Left lung (tissue), 10 donors: ENCODE data around the gene TRPM5. TPM values are rescaled to one million over a fixed set of nuclear protein-coding genes. Genes with fewer than 3 reads are reported as not detected.
A peak's percentile ranks its signal among the peaks of the same experiment; 100 is the strongest.
"Not testable (repeated sequence)": the region's sequence is repeated elsewhere in the genome, so short reads cannot be mapped to it uniquely, and the experiment has no call there.

Experiments used
- ATAC-seq: fragments of 200-7000 bp; cut with Tn5 transposase; one replicate; pipeline ENCODE4 v1.9.1; 2020; ENCODE audit warnings: moderate library complexity
- DNase-seq, 4 donors: peaks; one replicate each; pipeline ENCODE4 v3.0.0-alpha.2; 2013 to 2020
- H3K27ac ChIP-seq, 2 donors: fragments of 200-600 bp; sonication (generic) in 1 of 2; one replicate each; pipeline versions ENCODE4 v1.5.0 to v1.8.0; 2020 to 2021
- H3K27me3 ChIP-seq, 2 donors: fragments of 200-600 bp; sonication (generic) in 1 of 2; one replicate each; pipeline versions ENCODE4 v1.5.0 to v1.8.0; 2020 to 2021
- H3K36me3 ChIP-seq, 2 donors: fragments of 200-600 bp; sonication (generic) in 1 of 2; one replicate each; pipeline versions ENCODE4 v1.5.0 to v1.8.0; 2020 to 2021
- H3K4me1 ChIP-seq, 2 donors: fragments of 200-600 bp; one replicate each; pipeline ENCODE4 v1.8.0; 2021
- H3K4me3 ChIP-seq, 2 donors: fragments of 200-600 bp; sonication (generic) in 1 of 2; one replicate each; pipeline versions ENCODE4 v1.5.0 to v1.8.0; 2020 to 2021; ENCODE audit warnings: mild to moderate bottlenecking in 1 of 2
- H3K9me3 ChIP-seq, 2 donors: fragments of 200-600 bp; sonication (generic) in 1 of 2; one replicate each; pipeline versions ENCODE4 v1.5.0 to v1.8.0; 2020 to 2021
- intact Hi-C, 2 donors: fragments of 100-400 bp; cut with DNase I; formaldehyde crosslinking; loops; one replicate each; pipeline versions ENCODE4 v1.11.2 to v1.14.2; 2022
- polyA plus RNA-seq, 6 donors: library from polyadenylated mRNA; unstranded; fragments of 120-200 nt; gene quantifications; one replicate each; pipeline ENCODE4 v1.2.1, GENCODE V29; 2013; ENCODE audit not compliant: insufficient read length in 6 of 6
- total RNA-seq, 2 donors: library from RNA; stranded (reverse); fragmentation: NEBNext Ultra II Directional; extraction: Animal tissue kit (Norgen Biotek cat#: 25700); gene quantifications; one replicate each; pipeline ENCODE4 v1.2.1, GENCODE V29; 2021
- TF ChIP-seq, protein P1 (sequence below), 2 donors: fragments of 200-600 bp; sonication (generic) in 1 of 2; IDR thresholded peaks; one replicate each; pipeline versions ENCODE4 v1.5.0 to v1.8.0; 2021; ENCODE audit warnings: antibody characterized with exemption in 2 of 2
- donor health status: DM: no; HTN: yes; CAD: no.
- donor health status: DM: no; HTN: no; CAD: no.

Gene TRPM5
- total and polyA plus RNA-seq, 8 donors, result 0.14 to 0.40 (median 0.31) TPM; not detected in 2

DNA sequence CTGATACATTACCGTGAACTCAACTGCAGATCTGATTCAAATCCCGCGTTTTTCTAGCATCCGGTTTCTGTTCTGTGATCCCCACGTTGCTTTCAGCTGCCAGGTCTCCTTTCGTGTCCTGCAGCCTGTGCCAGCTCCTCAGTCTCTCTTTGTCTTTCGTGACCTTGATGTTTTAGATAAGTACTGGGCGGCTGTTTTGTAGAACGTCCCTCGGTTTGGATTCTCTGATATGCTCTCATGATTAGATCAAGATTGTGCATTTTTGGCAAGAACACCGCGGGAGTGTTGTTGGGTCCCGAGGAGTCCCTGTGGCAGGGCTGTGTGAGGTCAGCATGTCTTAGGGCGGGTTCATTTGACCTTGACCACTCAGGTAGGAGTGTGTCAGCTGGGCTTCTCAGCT lies 39.1 kb upstream of the TRPM5 start:
- H3K27ac ChIP-seq, result no peak overlapping the region
- TF ChIP-seq, protein P1, sequence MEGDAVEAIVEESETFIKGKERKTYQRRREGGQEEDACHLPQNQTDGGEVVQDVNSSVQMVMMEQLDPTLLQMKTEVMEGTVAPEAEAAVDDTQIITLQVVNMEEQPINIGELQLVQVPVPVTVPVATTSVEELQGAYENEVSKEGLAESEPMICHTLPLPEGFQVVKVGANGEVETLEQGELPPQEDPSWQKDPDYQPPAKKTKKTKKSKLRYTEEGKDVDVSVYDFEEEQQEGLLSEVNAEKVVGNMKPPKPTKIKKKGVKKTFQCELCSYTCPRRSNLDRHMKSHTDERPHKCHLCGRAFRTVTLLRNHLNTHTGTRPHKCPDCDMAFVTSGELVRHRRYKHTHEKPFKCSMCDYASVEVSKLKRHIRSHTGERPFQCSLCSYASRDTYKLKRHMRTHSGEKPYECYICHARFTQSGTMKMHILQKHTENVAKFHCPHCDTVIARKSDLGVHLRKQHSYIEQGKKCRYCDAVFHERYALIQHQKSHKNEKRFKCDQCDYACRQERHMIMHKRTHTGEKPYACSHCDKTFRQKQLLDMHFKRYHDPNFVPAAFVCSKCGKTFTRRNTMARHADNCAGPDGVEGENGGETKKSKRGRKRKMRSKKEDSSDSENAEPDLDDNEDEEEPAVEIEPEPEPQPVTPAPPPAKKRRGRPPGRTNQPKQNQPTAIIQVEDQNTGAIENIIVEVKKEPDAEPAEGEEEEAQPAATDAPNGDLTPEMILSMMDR (IDR thresholded peaks at IDR 0.05), result no peak
- ATAC-seq, result no peak
- no peak for DNase-seq
- no peaks in the 10 kb centered on the region for H3K36me3 ChIP-seq
- peaks cover 0 to 17% of the 10 kb centered on the region in 2 donors for H3K4me1 ChIP-seq
- intact Hi-C loops, result no loop called here
- no peaks in the 10 kb centered on the region for H3K27me3 ChIP-seq
- H3K9me3 ChIP-seq, result peaks cover 0 to 41% of the 10 kb centered on the region in 2 donors
- no peak overlapping the region for H3K4me3 ChIP-seq

- TF ChIP-seq, protein P1 (IDR thresholded peaks at IDR 0.05), result no peak
- ATAC-seq, result no peak
- Histone ChIP-seq H3K27me3 (no peaks in the 10 kb centered on the region), H3K9me3 (peaks cover 0 to 34% of the 10 kb centered on the region in 2 donors), H3K4me1 (peaks cover 0 to 17% of the 10 kb centered on the region in 2 donors), H3K27ac (no peak overlapping the region), H3K36me3 (no peaks in the 10 kb centered on the region), H3K4me3 (no peak overlapping the region)
- intact Hi-C loops, result no loop called here
- no peak for DNase-seq
Observed at GRCh38 chr11:2482745-2483144, 38.4 kb upstream of the TRPM5 start.

DNA sequence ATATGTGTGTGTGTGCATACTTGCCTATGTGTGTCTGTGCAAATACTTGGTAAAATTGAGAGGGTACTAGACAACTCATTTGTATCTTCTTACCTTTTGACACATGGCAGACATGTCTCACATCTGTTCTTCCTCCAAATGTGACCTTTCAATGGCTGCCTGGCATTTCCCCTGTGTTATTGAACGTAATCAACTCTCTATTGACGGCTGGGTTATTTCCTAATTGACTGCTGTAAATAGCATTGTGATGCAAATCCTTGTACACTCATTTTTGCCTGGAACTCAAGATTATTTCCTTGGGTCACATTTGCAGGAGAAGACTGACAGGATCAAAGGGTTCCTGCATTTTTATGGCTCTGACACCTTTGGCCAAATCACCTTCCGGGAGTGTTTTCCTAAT lies 37.9 kb upstream of the TRPM5 start:
- H3K4me3 ChIP-seq, result no peak overlapping the region
- intact Hi-C loops, result no loop called here
- TF ChIP-seq, protein P1 (IDR thresholded peaks at IDR 0.05), result no peak
- peaks cover 0 to 29% of the 10 kb centered on the region in 2 donors for H3K9me3 ChIP-seq
- H3K27me3 ChIP-seq, result no peaks in the 10 kb centered on the region
- no peaks in the 10 kb centered on the region for H3K36me3 ChIP-seq
- no peak for DNase-seq
- H3K4me1 ChIP-seq, result peaks cover 0 to 17% of the 10 kb centered on the region in 2 donors
- H3K27ac ChIP-seq, result no peak overlapping the region
- no peak for ATAC-seq

DNA sequence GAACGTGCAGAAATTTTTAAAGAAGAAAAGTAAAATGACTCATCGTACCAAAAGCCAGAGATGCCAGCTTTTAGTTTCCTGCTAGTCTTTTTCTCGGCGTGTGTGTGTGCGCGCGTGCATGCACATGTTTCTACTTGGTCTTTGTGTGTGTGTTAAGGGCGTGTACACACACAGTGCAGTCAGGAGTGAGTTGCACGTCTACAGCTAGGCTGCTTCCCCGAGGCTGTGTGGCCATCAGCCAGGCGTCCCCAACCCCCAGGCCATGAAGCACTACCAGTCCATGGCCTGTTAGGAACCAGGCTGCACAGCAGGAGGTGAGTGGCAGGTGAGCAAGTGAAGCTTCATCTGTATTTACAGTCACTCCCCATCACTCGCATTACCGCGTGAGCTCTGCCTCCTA lies 36.9 kb upstream of the TRPM5 start:
- peak; percentile 39 for ATAC-seq

GRCh38 chr11:2480874-2481220 lies 36.5 kb upstream of the TRPM5 start:
- H3K36me3 ChIP-seq, result no peaks in the 10 kb centered on the region
- ATAC-seq (peak; percentile 87), DNase-seq (no peak)
- no peaks in the 10 kb centered on the region for H3K27me3 ChIP-seq
- H3K4me1 ChIP-seq, result peaks cover 0 to 17% of the 10 kb centered on the region in 2 donors
- no peak overlapping the region for H3K4me3 ChIP-seq
- intact Hi-C loops, result no loop called here
- peak overlapping the region in 1 of 2 donors; percentile 59 for H3K27ac ChIP-seq
- TF ChIP-seq, protein P1 (IDR thresholded peaks at IDR 0.05), result no peak
- peaks cover 0 to 20% of the 10 kb centered on the region in 2 donors for H3K9me3 ChIP-seq

More for the DNA sequence above, 36.9 kb upstream of the TRPM5 start:
- intact Hi-C loops, result no loop called here
- Histone ChIP-seq H3K27me3 (no peaks in the 10 kb centered on the region), H3K9me3 (peaks cover 0 to 23% of the 10 kb centered on the region in 2 donors), H3K4me3 (no peak overlapping the region), H3K4me1 (peaks cover 0 to 17% of the 10 kb centered on the region in 2 donors), H3K27ac (peak overlapping the region in 1 of 2 donors; percentile 59), H3K36me3 (no peaks in the 10 kb centered on the region)
- DNase-seq, result no peak
- TF ChIP-seq, protein P1 (IDR thresholded peaks at IDR 0.05), result no peak

- intact Hi-C loops, H3K27me3 ChIP-seq, DNase-seq, ATAC-seq, H3K36me3 ChIP-seq, H3K4me3 ChIP-seq: not testable (repeated sequence)
- peaks cover 0 to 15% of the 10 kb centered on the region in 2 donors for H3K9me3 ChIP-seq
- H3K27ac ChIP-seq, result peak overlapping the region in 1 of 2 donors; percentile 59
- H3K4me1 ChIP-seq, result peaks cover 0 to 17% of the 10 kb centered on the region in 2 donors
Observed at GRCh38 chr11:2480067-2480873, 36.0 kb upstream of the TRPM5 start.
